Endothelial cell of umbilical vein (primary cell): ENCODE results near the gene NRXN3. TPM values are rescaled to one million over a fixed set of nuclear protein-coding genes. Genes with fewer than 3 reads are reported as not detected.

Source experiments
- BruUV-seq: library from RNA; stranded (reverse); fragments of 400-500 nt; replicated peaks from 2 replicates; lab custom pipeline; 2021; lab: Mats Ljungman, UMichigan
- CTCF ChIA-PET: fragments of 300-600, 350-600 bp; sonication (Branson Sonifier 250); formaldehyde crosslinking; loops from one replicate; lab custom pipeline; 2021; ENCODE audit warnings: antibody characterized with exemption, inconsistent platforms; lab: Charles Lee
- POLR2A ChIA-PET: fragments of 300-600, 350-600 bp; sonication (Branson Sonifier 250); formaldehyde crosslinking; loops from one replicate; lab custom pipeline; 2021; ENCODE audit warnings: antibody characterized with exemption, inconsistent platforms; lab: Charles Lee
- DNase-seq: peaks from one replicate; pipeline ENCODE4 v3.0.0-alpha.2; 2011; ENCODE audit warnings: low read depth, low spot score
- FAIRE-seq: peaks from 2 replicates; lab custom pipeline; 2011; peaks lifted over from hg19 to GRCh38; lab: Jason Lieb, UNC
- H2AFZ ChIP-seq: 2 replicates; pipeline ENCODE4 v1.6.0; 2012; ENCODE audit warnings: low read depth, low read length, control low read depth, inconsistent platforms
- H3K27ac ChIP-seq: 2 replicates; pipeline ENCODE4 v1.5.1; 2011; ENCODE audit warnings: low read depth, mild to moderate bottlenecking, control low read depth, low read length, moderate library complexity; ENCODE audit not compliant: insufficient read depth
- H3K27me3 ChIP-seq, 2 experiments: 2 replicates each; pipeline versions ENCODE4 v1.6.0 to v1.6.1; 2011; ENCODE audit warnings: low read length in 2 of 2, mixed read lengths in 1 of 2; ENCODE audit not compliant: control insufficient read depth in 2 of 2, insufficient read depth in 2 of 2
- H3K36me3 ChIP-seq, 2 experiments: 2 replicates in 1 of 2; 3 replicates in 1 of 2; pipeline ENCODE4 v1.5.1; 2011; ENCODE audit warnings: low read length in 2 of 2, mild to moderate bottlenecking in 1 of 2, moderate library complexity in 1 of 2; ENCODE audit not compliant: control insufficient read depth in 2 of 2, insufficient read depth in 2 of 2; ENCODE audit errors: extremely low read depth in 1 of 2
- H3K4me1 ChIP-seq: 3 replicates; pipeline ENCODE4 v1.5.1; 2011; ENCODE audit warnings: mild to moderate bottlenecking, low read length; ENCODE audit not compliant: control insufficient read depth, insufficient read depth; ENCODE audit errors: extremely low read depth
- H3K4me2 ChIP-seq: 2 replicates; pipeline ENCODE4 v1.6.1; 2011; ENCODE audit warnings: low read length, control low read depth, mixed read lengths; ENCODE audit not compliant: insufficient read depth
- H3K4me3 ChIP-seq, 3 experiments: fragments of 200-600 bp in 1 of 3; sonication (generic), shearing (Covaris generic) in 1 of 3; replicated peaks in 1 of 3; 2 replicates each; pipeline ENCODE4 v1.5.1; 2011 to 2016; ENCODE audit warnings: control low read depth in 3 of 3, low read length in 3 of 3, mild to moderate bottlenecking in 2 of 3, inconsistent platforms in 1 of 3, low read depth in 1 of 3, moderate library complexity in 1 of 3; ENCODE audit not compliant: insufficient read depth in 1 of 3
- H3K79me2 ChIP-seq: 2 replicates; pipeline ENCODE4 v1.6.0; 2012; ENCODE audit warnings: low read length, inconsistent platforms; ENCODE audit not compliant: control insufficient read depth, insufficient read depth
- H3K9ac ChIP-seq: replicated peaks from 2 replicates; pipeline ENCODE3; 2011; ENCODE audit warnings: low read length, control low read depth; ENCODE audit not compliant: insufficient read depth; ENCODE audit errors: extremely low read depth
- H3K9me1 ChIP-seq: replicated peaks from 3 replicates; pipeline ENCODE4 v1.6.0; 2011; ENCODE audit warnings: mild to moderate bottlenecking, low read length; ENCODE audit not compliant: control insufficient read depth, insufficient read depth; ENCODE audit errors: extremely low read depth
- H3K9me3 ChIP-seq: replicated peaks from 2 replicates; pipeline ENCODE4 v1.5.1; 2012; ENCODE audit warnings: low read length, inconsistent platforms; ENCODE audit not compliant: control insufficient read depth, insufficient read depth
- H4K20me1 ChIP-seq: replicated peaks from 2 replicates; pipeline ENCODE3; 2011; ENCODE audit warnings: mild to moderate bottlenecking, low read length; ENCODE audit not compliant: control insufficient read depth, insufficient read depth; ENCODE audit errors: extremely low read depth
- EZH2 ChIP-seq: IDR thresholded peaks from 2 replicates; pipeline ENCODE4 v1.6.1; 2012; ENCODE audit warnings: borderline replicate concordance, low read depth, mild to moderate bottlenecking, moderate library complexity, low read length, inconsistent platforms; ENCODE audit not compliant: severe bottlenecking
- FOS ChIP-seq: IDR thresholded peaks from 2 replicates; pipeline ENCODE4 v1.6.1; 2011; ENCODE audit warnings: mild to moderate bottlenecking, low read length, moderate library complexity, borderline replicate concordance; ENCODE audit not compliant: insufficient read depth
- GATA2 ChIP-seq: IDR thresholded peaks from 2 replicates; pipeline ENCODE4 v1.7.0; 2011; ENCODE audit warnings: low read depth, mild to moderate bottlenecking, moderate library complexity, mixed read lengths, low read length; ENCODE audit not compliant: insufficient read length, insufficient read depth
- JUN ChIP-seq: IDR thresholded peaks from 2 replicates; pipeline ENCODE4 v1.6.1; 2011; ENCODE audit warnings: borderline replicate concordance, low read depth; ENCODE audit not compliant: insufficient read length, insufficient read depth
- MYC ChIP-seq: IDR thresholded peaks from one replicate; pipeline ENCODE4 v1.6.1; 2011; ENCODE audit warnings: mild to moderate bottlenecking, low read depth, low read length
- POLR2A ChIP-seq: IDR thresholded peaks from 2 replicates; pipeline ENCODE4 v1.6.1; 2012; ENCODE audit warnings: low read depth, mild to moderate bottlenecking, control low read depth, low read length
- POLR2AphosphoS5 ChIP-seq: IDR thresholded peaks from 2 replicates; pipeline ENCODE4 v1.6.1; 2012; ENCODE audit warnings: low read depth, mild to moderate bottlenecking, control low read depth, low read length, moderate library complexity; ENCODE audit not compliant: insufficient read depth
- dilution Hi-C: fragments of 300-500 bp; cut with MboI; formaldehyde crosslinking; loops from one replicate; pipeline ENCODE4 v1.15.0; 2019; ENCODE audit warnings: low sequenced_read_pairs; ENCODE audit not compliant: extremely low pct_ligation_motif_present
- intact Hi-C: fragments of 100-400 bp; cut with micrococcal nuclease; formaldehyde crosslinking; loops from one replicate; pipeline ENCODE4 v1.10.0; 2022
- polyA plus RNA-seq, 4 experiments: library from polyadenylated mRNA; depleted of rRNA in 3 of 4; stranded (reverse) in 3 of 4; unstranded in 1 of 4; fragments of >200 nt; gene quantifications; 2 replicates each; pipeline versions ENCODE4 v1.2.1 to v1.2.3, GENCODE V29; 2011 to 2012; ENCODE audit warnings: missing spikeins in 1 of 4
- total RNA-seq: library from RNA; stranded (reverse); gene quantifications from 2 replicates; pipeline ENCODE4 v1.2.3, GENCODE V29; 2021
- TF ChIP-seq, protein P1 (sequence below): IDR thresholded peaks from 2 replicates; pipeline ENCODE4 v1.6.1; 2011; ENCODE audit not compliant: insufficient read depth, insufficient read length
- TF ChIP-seq, protein P2 (sequence below), 2 donors: IDR thresholded peaks; 1 replicate in 1 of 2; 2 replicates in 1 of 2; pipeline ENCODE4 v1.5.1; 2011; ENCODE audit warnings: low read length in 2 of 2, mild to moderate bottlenecking in 2 of 2, moderate library complexity in 2 of 2, control low read depth in 1 of 2, inconsistent platforms in 1 of 2, low read depth in 1 of 2; ENCODE audit not compliant: insufficient read depth in 1 of 2; ENCODE audit errors: extremely low read depth in 1 of 2

Gene NRXN3
- total and polyA plus RNA-seq, 2 donors (not counting 3 experiments of a cell fraction or from before 2014, with no cell fraction given), result 0.72 to 4.2 TPM

GRCh38 chr14:78335531-78335930, 165.4 kb downstream of the NRXN3 start:
- Histone ChIP-seq H2AFZ (no peak overlapping the region), H3K4me1 (no peaks in the 10 kb centered on the region), H3K4me2 (no peak overlapping the region), H3K9ac (no peak overlapping the region), H3K79me2 (no peaks in the 10 kb centered on the region), H4K20me1 (no peaks in the 10 kb centered on the region), H3K4me3 (no peak overlapping the region), H3K9me3 (no peaks in the 10 kb centered on the region), H3K36me3 (no peaks in the 10 kb centered on the region), H3K9me1 (no peaks in the 10 kb centered on the region), H3K27ac (no peak overlapping the region), H3K27me3 (no peaks in the 10 kb centered on the region)
- dilution Hi-C loops, result no loop called here
- FAIRE-seq (no peak), DNase-seq (no peak)
- BruUV-seq, result no TSS peak
- intact Hi-C loops, result no loop called here
- ChIA-PET CTCF (no interaction called here), POLR2A (no interaction called here)
- no peak for TF ChIP-seq GATA2
- no peak for TF ChIP-seq MYC
- TF ChIP-seq POLR2AphosphoS5, result no peak
- TF ChIP-seq POLR2A, result no peak
- TF ChIP-seq EZH2, result no peak
- TF ChIP-seq JUN, result no peak
- TF ChIP-seq, protein P1, sequence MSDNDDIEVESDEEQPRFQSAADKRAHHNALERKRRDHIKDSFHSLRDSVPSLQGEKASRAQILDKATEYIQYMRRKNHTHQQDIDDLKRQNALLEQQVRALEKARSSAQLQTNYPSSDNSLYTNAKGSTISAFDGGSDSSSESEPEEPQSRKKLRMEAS, result no peak
- TF ChIP-seq, protein P2, sequence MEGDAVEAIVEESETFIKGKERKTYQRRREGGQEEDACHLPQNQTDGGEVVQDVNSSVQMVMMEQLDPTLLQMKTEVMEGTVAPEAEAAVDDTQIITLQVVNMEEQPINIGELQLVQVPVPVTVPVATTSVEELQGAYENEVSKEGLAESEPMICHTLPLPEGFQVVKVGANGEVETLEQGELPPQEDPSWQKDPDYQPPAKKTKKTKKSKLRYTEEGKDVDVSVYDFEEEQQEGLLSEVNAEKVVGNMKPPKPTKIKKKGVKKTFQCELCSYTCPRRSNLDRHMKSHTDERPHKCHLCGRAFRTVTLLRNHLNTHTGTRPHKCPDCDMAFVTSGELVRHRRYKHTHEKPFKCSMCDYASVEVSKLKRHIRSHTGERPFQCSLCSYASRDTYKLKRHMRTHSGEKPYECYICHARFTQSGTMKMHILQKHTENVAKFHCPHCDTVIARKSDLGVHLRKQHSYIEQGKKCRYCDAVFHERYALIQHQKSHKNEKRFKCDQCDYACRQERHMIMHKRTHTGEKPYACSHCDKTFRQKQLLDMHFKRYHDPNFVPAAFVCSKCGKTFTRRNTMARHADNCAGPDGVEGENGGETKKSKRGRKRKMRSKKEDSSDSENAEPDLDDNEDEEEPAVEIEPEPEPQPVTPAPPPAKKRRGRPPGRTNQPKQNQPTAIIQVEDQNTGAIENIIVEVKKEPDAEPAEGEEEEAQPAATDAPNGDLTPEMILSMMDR (IDR thresholded peaks at IDR 0.05; ENCODE audit: extremely low read depth in 1 of 2, insufficient read depth in 1 of 2, low read depth in 1 of 2, low read length in 2 of 2), result no peak
- TF ChIP-seq FOS, result no peak
